ENCODE results near the gene KIF23. TPM values are rescaled to one million over a fixed set of nuclear protein-coding genes. Genes with fewer than 3 reads are reported as not detected.
A peak's percentile ranks its signal among the peaks of the same experiment; 100 is the strongest.
"Not testable (repeated sequence)": the region's sequence is repeated elsewhere in the genome, so short reads cannot be mapped to it uniquely, and the experiment has no call there.

Gene KIF23
- total RNA-seq, 4 donors from 2014 or later, result 2.7 to 8.5 (median 6.9) TPM

- peaks cover 9% of the 10 kb centered on the region for H3K27me3 ChIP-seq
- H3K4me1 ChIP-seq, result no peaks in the 10 kb centered on the region
- no peak for TF ChIP-seq CTCF (IDR thresholded peaks at IDR 0.05)
- no peak for TF ChIP-seq POLR2A (IDR thresholded peaks at IDR 0.05)
- TF ChIP-seq EP300 (IDR thresholded peaks at IDR 0.05), result no peak
- TF ChIP-seq POLR2AphosphoS5 (IDR thresholded peaks at IDR 0.05), result no peak
- no peak overlapping the region for H3K27ac ChIP-seq
- WGBS, result 82% methylated on average over 8 of the region's 8 CpGs
- no peak overlapping the region for H3K4me3 ChIP-seq
- no peaks in the 10 kb centered on the region for H3K9me3 ChIP-seq
- DNase-seq (ENCODE audit: low spot score in 2 of 2), result no peak
- no peaks in the 10 kb centered on the region for H3K36me3 ChIP-seq
Observed at GRCh38 chr15:69377216-69377970, 36.8 kb upstream of the KIF23 start.

GRCh38 chr15:69380100-69380725 lies 33.9 kb upstream of the KIF23 start:
- Histone ChIP-seq H3K4me1 (no peaks in the 10 kb centered on the region), H3K36me3 (no peaks in the 10 kb centered on the region), H3K9me3 (no peaks in the 10 kb centered on the region), H3K27me3 (peaks cover 9% of the 10 kb centered on the region), H3K27ac (no peak overlapping the region), H3K4me3 (no peak overlapping the region)
- no peak for DNase-seq (ENCODE audit: low spot score in 2 of 2)
- 81% methylated on average over 9 of the region's 9 CpGs for WGBS
- TF ChIP-seq POLR2A (IDR thresholded peaks at IDR 0.05), result no peak
- TF ChIP-seq EP300 (IDR thresholded peaks at IDR 0.05), result no peak
- TF ChIP-seq POLR2AphosphoS5 (IDR thresholded peaks at IDR 0.05), result no peak
- TF ChIP-seq CTCF (IDR thresholded peaks at IDR 0.05), result no peak

- TF ChIP-seq EP300 (IDR thresholded peaks at IDR 0.05) (no peak), POLR2AphosphoS5 (IDR thresholded peaks at IDR 0.05) (no peak), CTCF (IDR thresholded peaks at IDR 0.05) (no peak), POLR2A (IDR thresholded peaks at IDR 0.05) (no peak)
- DNase-seq (ENCODE audit: low spot score in 2 of 2), result no peak
- Histone ChIP-seq H3K36me3 (no peaks in the 10 kb centered on the region), H3K4me1 (no peaks in the 10 kb centered on the region), H3K27me3 (peaks cover 6% of the 10 kb centered on the region), H3K27ac (no peak overlapping the region), H3K9me3 (no peaks in the 10 kb centered on the region), H3K4me3 (no peak overlapping the region)
- WGBS, result 91% methylated on average over 10 of the region's 10 CpGs
Observed at GRCh38 chr15:69380726-69381105, 33.4 kb upstream of the KIF23 start.

- WGBS, result 96% methylated on average over 10 of the region's 10 CpGs
- DNase-seq (ENCODE audit: low spot score in 2 of 2), result peak in 1 of 2 donors; percentile 28
- not testable (repeated sequence) for H3K4me3 ChIP-seq
Observed at GRCh38 chr15:69382176-69382575, 32.0 kb upstream of the KIF23 start.

GRCh38 chr15:69384066-69384465 lies 30.1 kb upstream of the KIF23 start:
- not testable (repeated sequence) for H3K4me1 ChIP-seq; H3K9me3 ChIP-seq; H3K36me3 ChIP-seq; H3K27me3 ChIP-seq; H3K4me3 ChIP-seq; DNase-seq (ENCODE audit: low spot score in 2 of 2); H3K27ac ChIP-seq
- 93% methylated on average over 14 of the region's 18 CpGs for WGBS

More at GRCh38 chr15:69382176-69382575, 32.0 kb upstream of the KIF23 start:
- H3K27ac ChIP-seq, H3K36me3 ChIP-seq, H3K27me3 ChIP-seq, H3K4me1 ChIP-seq, H3K9me3 ChIP-seq: not testable (repeated sequence)

GRCh38 chr15:69384626-69385598 lies 29.2 kb upstream of the KIF23 start:
- no peaks in the 10 kb centered on the region for H3K9me3 ChIP-seq
- TF ChIP-seq CTCF (IDR thresholded peaks at IDR 0.05) (no peak), POLR2AphosphoS5 (IDR thresholded peaks at IDR 0.05) (no peak)
- no peak overlapping the region for H3K27ac ChIP-seq
- 91% methylated on average over 10 of the region's 12 CpGs for WGBS
- no peak overlapping the region for H3K4me3 ChIP-seq
- no peaks in the 10 kb centered on the region for H3K36me3 ChIP-seq
- peaks cover 10% of the 10 kb centered on the region for H3K4me1 ChIP-seq
- DNase-seq (ENCODE audit: low spot score in 2 of 2), result no peak
- H3K27me3 ChIP-seq, result no peaks in the 10 kb centered on the region
